ENCODE results near the gene MBTPS1.

- TF ChIP-seq CTCF (IDR thresholded peaks at IDR 0.05) (no peak), ZFX (IDR thresholded peaks at IDR 0.05; ENCODE audit: borderline replicate concordance) (no peak)
Observed at GRCh38 chr16:84104231-84104630, 12.5 kb downstream of the MBTPS1 start.

Measured in 22Rv1 (cell line).